Loucy (cell line): Measurements from ENCODE around the gene CAMK2D.

Experiments used
- EZH2phosphoT487 ChIP-seq: fragments of 200-600 bp; IDR thresholded peaks from 2 replicates; pipeline ENCODE4 v1.6.1; 2018; ENCODE audit warnings: antibody characterized with exemption, mild to moderate bottlenecking, moderate library complexity, borderline replicate concordance
- TF ChIP-seq, protein P1 (sequence below): fragments of 200-600 bp; sonication (generic); conservative IDR thresholded peaks from 2 replicates; pipeline ENCODE4 v1.5.1; 2014; ENCODE audit warnings: mild to moderate bottlenecking, antibody characterized with exemption, low read length

- TF ChIP-seq EZH2phosphoT487 = no peak
- TF ChIP-seq, protein P1, sequence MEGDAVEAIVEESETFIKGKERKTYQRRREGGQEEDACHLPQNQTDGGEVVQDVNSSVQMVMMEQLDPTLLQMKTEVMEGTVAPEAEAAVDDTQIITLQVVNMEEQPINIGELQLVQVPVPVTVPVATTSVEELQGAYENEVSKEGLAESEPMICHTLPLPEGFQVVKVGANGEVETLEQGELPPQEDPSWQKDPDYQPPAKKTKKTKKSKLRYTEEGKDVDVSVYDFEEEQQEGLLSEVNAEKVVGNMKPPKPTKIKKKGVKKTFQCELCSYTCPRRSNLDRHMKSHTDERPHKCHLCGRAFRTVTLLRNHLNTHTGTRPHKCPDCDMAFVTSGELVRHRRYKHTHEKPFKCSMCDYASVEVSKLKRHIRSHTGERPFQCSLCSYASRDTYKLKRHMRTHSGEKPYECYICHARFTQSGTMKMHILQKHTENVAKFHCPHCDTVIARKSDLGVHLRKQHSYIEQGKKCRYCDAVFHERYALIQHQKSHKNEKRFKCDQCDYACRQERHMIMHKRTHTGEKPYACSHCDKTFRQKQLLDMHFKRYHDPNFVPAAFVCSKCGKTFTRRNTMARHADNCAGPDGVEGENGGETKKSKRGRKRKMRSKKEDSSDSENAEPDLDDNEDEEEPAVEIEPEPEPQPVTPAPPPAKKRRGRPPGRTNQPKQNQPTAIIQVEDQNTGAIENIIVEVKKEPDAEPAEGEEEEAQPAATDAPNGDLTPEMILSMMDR = no peak
These were observed 281.4 kb downstream of the CAMK2D start for GRCh38 chr4:113480109-113480508.
